Right cardiac atrium (tissue), 5 donors: ENCODE measurements around the gene TRAM2. TPM values are rescaled to one million over a fixed set of nuclear protein-coding genes. Genes with fewer than 3 reads are reported as not detected.

Experiments used
- ATAC-seq, 2 donors: fragments of 200-7000 bp; cut with Tn5 transposase; one replicate each; pipeline versions ENCODE4 v1.8.0 to v1.9.1; 2020; ENCODE audit warnings: moderate library complexity in 2 of 2, mild to moderate bottlenecking in 1 of 2
- DNase-seq, 3 donors: peaks; one replicate each; pipeline ENCODE4 v3.0.0-alpha.2; 2020
- H3K27ac ChIP-seq: one replicate; pipeline ENCODE4 v1.5.1; 2013; ENCODE audit warnings: mild to moderate bottlenecking, low read length, control low read depth, moderate library complexity
- H3K27me3 ChIP-seq: one replicate; pipeline ENCODE4 v1.6.1; 2013; ENCODE audit not compliant: control insufficient read depth, insufficient read depth
- H3K4me1 ChIP-seq: one replicate; pipeline ENCODE4 v1.6.1; 2013; ENCODE audit warnings: low read length; ENCODE audit not compliant: control insufficient read depth, insufficient read depth
- H3K4me3 ChIP-seq: one replicate; pipeline ENCODE4 v1.5.1; 2013; ENCODE audit warnings: low read length, control low read depth
- H3K9me3 ChIP-seq: one replicate; pipeline ENCODE4 v1.6.1; 2013; ENCODE audit warnings: low read length; ENCODE audit not compliant: control insufficient read depth
- WGBS: extraction: QIAGEN DNeasy Blood & Tissue Kit; methylation state at CpG from one replicate; pipeline ENCODE4 v1.1.7; 2013; 5-methylcytosine and 5-hydroxymethylcytosine counted together
- intact Hi-C, 4 donors: fragments of 100-400 bp; cut with DNase I; formaldehyde crosslinking; loops; one replicate each; pipeline versions ENCODE4 v1.11.0 to v1.14.0; 2022 to 2023
- polyA plus RNA-seq: library from polyadenylated mRNA; stranded (reverse); fragments of 200-250 nt; gene quantifications from one replicate; pipeline ENCODE4 v1.2.3, GENCODE V29; 2013
- total RNA-seq, 4 donors: library from RNA; stranded (reverse); fragmentation: NEBNext Ultra II Directional; extraction: Animal tissue kit (Norgen Biotek cat#: 25700); gene quantifications; one replicate each; pipeline ENCODE4 v1.2.1, GENCODE V29; 2021
- donor health status: healthy with polysubstance abuse.
- donor health status: DM: no; HTN: yes; CAD: no.
- donor health status: DM: no; HTN: no; CAD: no.
- donor health status: DM: no; HTN: yes; CAD: no; lungs with severe emphysema.
- donor health status: DM: yes; HTN: yes; CAD: no.

TRAM2 gene
- total and polyA plus RNA-seq, 5 donors = 7.1 to 18.2 (median 14.6) TPM

- peak in 1 of 3 donors; percentile 12 for DNase-seq
- H3K27ac ChIP-seq = no peak overlapping the region
- H3K4me1 ChIP-seq = peaks cover 20% of the 10 kb centered on the region
- no peaks in the 10 kb centered on the region for H3K9me3 ChIP-seq
- ATAC-seq = no peak
- no peaks in the 10 kb centered on the region for H3K27me3 ChIP-seq
- intact Hi-C loops = loop anchor here in 2 of 4 donors (10.0 kb wide), 2 partner anchors 67 to 83 kb away; partner anchors contain the start of genes EFHC1 (in 1 of the 2) and TRAM2 (in 1 of the 2)
- H3K4me3 ChIP-seq = no peak overlapping the region
- 89% methylated on average over 3 of the region's 3 CpGs for WGBS
Measured at GRCh38 chr6:52507557-52508260, 69.2 kb downstream of the TRAM2 start.

DNA sequence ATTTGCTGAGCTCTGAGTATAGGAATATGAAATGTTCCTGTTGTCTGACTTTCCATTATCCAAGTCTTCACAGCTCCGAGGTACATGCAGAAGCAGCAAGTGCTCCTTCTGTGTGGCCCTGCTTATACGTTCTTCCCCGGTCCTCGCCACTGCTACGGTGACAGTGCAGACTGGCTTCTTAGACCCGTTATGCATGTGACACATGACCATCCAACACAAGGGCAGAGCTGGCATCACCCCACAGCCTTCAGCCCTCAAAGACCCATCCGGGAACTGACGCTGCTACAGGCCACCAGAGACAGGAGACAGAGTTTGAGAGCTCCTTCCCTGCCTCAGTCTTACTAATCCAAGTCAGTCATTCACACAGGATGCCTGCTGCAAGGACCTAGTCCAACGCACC is 70.4 kb downstream of the TRAM2 start:
- Histone ChIP-seq H3K9me3 (no peaks in the 10 kb centered on the region), H3K4me3 (no peak overlapping the region), H3K27me3 (no peaks in the 10 kb centered on the region), H3K27ac (no peak overlapping the region), H3K4me1 (peaks cover 17% of the 10 kb centered on the region)
- WGBS = 67% methylated on average over 9 of the region's 9 CpGs
- intact Hi-C loops = loop anchor here in 2 of 4 donors (10.0 kb wide), 2 partner anchors 68 to 82 kb away; partner anchors contain the start of genes EFHC1 (in 1 of the 2) and TRAM2 (in 1 of the 2)
- peak in 1 of 3 donors; percentile 20 for DNase-seq
- no peak for ATAC-seq

DNA sequence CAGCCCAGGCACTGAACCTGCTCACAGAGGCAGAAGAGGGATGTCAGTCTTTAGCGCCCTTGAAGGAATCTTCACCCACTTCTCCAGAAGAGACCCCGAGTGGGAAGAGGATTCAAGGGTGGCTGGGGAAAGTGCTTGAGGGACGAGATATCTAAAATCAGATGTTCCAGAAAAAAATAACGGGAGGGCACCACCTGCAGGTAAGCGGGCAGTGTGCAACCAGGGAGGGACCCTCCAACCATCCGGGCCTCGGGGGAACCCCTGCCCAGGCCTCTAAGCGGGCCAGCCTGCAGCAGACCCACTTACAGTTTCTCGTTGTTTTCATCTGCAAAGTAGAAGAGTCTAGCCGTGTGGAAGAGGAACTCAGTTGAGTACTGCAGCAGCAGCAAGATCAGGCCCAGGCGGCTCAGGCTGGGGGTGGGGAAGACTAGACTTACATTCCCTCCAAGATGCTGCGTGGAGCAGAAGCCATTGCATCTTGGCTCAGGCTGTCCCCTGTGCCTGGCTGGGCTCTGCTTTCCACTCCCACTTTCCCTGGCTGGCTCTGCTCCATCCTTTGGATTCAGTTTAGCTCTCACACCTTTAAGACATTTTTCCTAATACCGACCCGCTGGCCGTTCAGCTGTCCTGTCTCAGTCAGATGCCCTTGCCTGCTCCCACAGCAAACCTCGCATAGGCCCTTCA is 71.0 kb downstream of the TRAM2 start:
- Histone ChIP-seq H3K27ac (no peak overlapping the region), H3K9me3 (no peaks in the 10 kb centered on the region), H3K4me3 (no peak overlapping the region), H3K27me3 (no peaks in the 10 kb centered on the region), H3K4me1 (peaks cover 13% of the 10 kb centered on the region)
- DNase-seq = peak in 1 of 3 donors; percentile 61
- intact Hi-C loops = loop anchor here in 2 of 4 donors (10.0 kb wide), 2 partner anchors 69 to 81 kb away; partner anchors contain the start of genes EFHC1 (in 1 of the 2) and TRAM2 (in 1 of the 2)
- ATAC-seq = no peak
- 69% methylated on average over 16 of the region's 16 CpGs for WGBS

GRCh38 chr6:52504782-52505136 is 72.1 kb downstream of the TRAM2 start:
- Histone ChIP-seq H3K4me1 (peaks cover 13% of the 10 kb centered on the region), H3K27me3 (no peaks in the 10 kb centered on the region), H3K27ac (peak overlapping the region; percentile 38), H3K4me3 (no peak overlapping the region), H3K9me3 (no peaks in the 10 kb centered on the region)
- DNase-seq (peak in 1 of 3 donors; percentile 42), ATAC-seq (peak in 1 of 2 donors; percentile 7)
- intact Hi-C loops = loop anchor here in 3 of 4 donors (5.0 to 10.0 kb wide), 3 partner anchors 70 to 80 kb away; partner anchors contain the start of genes TRAM2 (in 3 of the 3) and EFHC1 (in 1 of the 3)
- 57% methylated on average over 10 of the region's 10 CpGs for WGBS

DNA sequence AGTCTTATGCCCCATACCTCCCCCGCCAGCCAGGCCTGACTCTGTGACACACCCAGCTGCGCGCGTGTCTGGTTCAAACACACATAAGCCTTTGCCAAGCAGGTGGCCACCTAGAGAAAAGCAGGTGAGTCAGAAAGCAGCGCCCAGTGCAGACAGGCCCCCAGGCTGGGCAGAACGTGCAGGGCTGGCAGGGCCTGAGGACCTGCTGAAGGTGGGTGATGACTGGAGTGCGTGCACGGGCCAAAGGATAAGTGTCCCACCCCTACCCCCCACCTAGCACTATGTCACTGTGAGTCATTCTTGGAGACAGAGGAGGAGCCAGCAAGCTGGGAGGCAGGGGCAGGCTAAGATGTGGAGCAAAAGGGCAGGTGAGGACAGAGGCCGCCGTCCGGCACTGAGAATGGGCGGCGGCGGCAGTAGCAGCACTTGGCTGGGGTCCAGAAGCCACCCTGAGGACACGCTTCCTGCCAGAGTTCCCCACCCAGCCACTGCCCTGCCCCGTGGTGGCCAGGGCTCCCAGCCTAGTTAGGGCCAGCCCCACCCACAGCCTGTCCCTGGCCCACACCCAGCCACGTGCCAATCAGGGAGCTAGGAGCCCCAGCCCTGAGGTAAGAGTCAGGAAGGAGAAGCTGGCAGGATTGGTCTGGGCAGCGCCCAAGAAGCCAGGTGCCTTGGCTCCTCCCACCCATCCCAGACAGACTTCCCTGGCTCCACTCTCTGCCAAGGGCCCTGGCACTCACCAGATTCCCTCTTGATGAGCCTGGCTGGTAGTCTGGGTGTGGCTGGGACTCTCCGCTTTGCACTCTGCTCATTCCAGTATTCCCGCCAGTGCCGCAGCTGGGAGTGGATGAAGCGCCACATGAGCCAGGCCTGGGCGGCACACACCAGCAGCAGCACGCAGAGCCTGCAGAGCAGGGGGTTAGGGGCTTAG is 72.7 kb downstream of the TRAM2 start:
- Histone ChIP-seq H3K27ac (peak overlapping the region; percentile 58), H3K4me3 (no peak overlapping the region), H3K9me3 (no peaks in the 10 kb centered on the region), H3K27me3 (no peaks in the 10 kb centered on the region), H3K4me1 (peaks cover 13% of the 10 kb centered on the region)
- intact Hi-C loops = loop anchor here in 3 of 4 donors (5.0 to 10.0 kb wide), 3 partner anchors 71 to 79 kb away; partner anchors contain the start of genes TRAM2 (in 3 of the 3) and EFHC1 (in 1 of the 3)
- DNase-seq = peak; percentile 92 to 94 (median 94)
- WGBS = 41% methylated on average over 24 of the region's 24 CpGs
- peak; percentile 89 to 93 for ATAC-seq

DNA sequence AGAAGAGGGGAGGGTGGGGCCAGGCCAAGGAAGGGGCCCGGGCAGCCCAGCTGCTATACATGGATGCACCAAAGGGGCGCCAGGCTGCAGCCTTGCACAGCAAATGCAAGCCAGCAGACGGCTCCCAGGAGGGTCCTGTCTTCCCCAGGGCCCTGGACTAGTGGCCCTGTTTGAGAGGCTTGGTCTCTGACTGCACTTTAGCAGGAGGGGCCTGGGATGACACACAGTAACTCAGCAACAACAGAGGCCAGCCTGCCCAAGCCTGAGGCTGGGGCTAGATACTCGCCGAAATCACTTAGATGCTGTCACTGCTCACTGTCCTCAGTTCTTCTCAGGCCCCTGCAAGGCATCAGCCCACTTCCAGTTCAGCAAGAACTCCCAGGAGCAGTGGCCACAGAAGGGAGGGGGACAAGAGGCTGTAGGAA is 73.5 kb downstream of the TRAM2 start:
- Histone ChIP-seq H3K4me1 (peaks cover 20% of the 10 kb centered on the region), H3K27me3 (no peaks in the 10 kb centered on the region), H3K9me3 (no peaks in the 10 kb centered on the region), H3K27ac (peak overlapping the region; percentile 58), H3K4me3 (no peak overlapping the region)
- no peak for ATAC-seq
- WGBS = 64% methylated on average over 5 of the region's 5 CpGs
- intact Hi-C loops = loop anchor here in 3 of 4 donors (5.0 to 10.0 kb wide), 3 partner anchors 71 to 79 kb away; partner anchors contain the start of genes TRAM2 (in 3 of the 3) and EFHC1 (in 1 of the 3)
- no peak for DNase-seq

DNA sequence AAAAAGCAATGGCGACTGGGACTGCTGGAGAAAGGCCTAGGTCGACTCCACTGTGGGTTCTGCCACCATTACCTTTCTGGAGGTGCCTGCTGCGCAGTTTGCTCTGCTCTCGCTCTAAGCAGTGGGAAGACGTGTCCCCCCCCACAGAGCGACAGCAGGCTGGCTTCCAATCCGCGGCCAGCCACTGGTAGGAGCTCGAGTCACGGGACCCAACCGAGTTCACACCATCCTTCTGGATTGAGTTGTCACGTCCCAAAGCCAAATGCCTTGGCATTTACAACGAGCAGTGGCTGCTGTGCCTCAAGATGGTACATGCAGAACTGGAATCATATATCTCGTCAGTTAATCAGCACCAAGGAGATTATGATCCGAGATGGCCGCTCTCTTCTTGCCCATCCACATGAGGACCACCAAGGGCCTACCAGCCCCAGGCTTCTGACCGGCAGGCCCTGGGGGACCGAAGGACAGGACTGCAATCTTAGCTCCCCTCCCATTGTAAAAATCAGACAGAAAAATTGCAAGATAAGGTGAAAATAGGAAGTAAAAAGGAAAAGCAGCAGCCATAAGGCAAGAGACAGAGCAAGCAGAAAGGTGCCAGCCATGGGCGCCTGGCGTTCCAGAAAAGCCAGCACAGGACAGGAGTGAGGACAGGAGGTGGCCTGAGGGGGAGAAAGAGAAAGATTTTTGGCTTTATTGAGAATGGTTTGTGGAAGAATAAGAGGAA is 74.4 kb downstream of the TRAM2 start:
- Histone ChIP-seq H3K27me3 (no peaks in the 10 kb centered on the region), H3K9me3 (no peaks in the 10 kb centered on the region), H3K4me3 (no peak overlapping the region), H3K4me1 (peaks cover 22% of the 10 kb centered on the region), H3K27ac (no peak overlapping the region)
- WGBS = 83% methylated on average over 20 of the region's 20 CpGs
- DNase-seq = no peak
- intact Hi-C loops = loop anchor here in 3 of 4 donors (5.0 to 10.0 kb wide), 3 partner anchors 72 to 78 kb away; partner anchors contain the start of genes TRAM2 (in 3 of the 3) and EFHC1 (in 1 of the 3)
- ATAC-seq = no peak

DNA sequence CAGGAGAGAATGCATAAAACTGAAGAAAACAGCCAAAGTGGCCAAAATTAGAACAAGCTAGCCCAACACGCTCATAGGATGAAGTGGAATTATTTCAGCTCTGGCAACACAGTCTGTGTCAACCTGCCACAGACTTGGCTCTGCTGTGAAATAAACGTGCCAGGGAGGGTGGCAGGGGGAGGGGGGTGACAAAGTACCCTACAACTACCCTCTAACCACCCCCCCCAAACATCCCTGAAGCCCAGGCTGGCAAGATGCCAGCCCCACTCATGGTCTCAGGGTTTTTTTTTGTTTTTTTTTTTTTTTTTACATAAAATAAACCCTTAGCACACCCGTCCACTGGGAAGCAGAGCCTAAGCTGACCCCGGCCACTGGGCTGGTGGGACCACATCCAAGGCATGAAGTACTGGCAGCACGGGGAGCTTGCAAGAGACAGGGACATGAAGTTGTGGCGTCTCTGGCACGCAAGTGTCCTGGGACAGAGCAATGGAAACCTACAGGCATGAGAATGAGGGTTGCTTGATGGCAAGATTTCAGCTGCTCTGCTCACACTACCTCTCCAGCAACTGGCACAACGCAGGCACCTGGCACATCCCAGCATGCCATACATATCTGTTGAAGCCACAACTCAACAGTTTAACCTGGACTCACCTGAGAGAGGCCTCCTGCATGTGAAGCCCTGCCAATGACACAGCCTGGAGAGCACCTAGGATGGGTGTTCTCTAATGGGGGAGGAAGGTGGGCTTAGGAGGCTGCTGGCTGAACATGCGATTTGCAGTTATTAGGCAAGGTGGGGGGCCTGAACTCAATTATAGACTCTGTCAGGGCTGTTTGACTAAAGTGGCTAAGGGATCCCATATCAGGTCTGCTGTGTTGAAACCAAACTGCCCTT is 76.4 kb downstream of the TRAM2 start:
- peak overlapping the region; percentile 97 for H3K27ac ChIP-seq
- WGBS = 56% methylated on average over 9 of the region's 9 CpGs
- peak in 1 of 2 donors; percentile 23 for ATAC-seq
- no peaks in the 10 kb centered on the region for H3K9me3 ChIP-seq
- peak; percentile 47 to 74 (median 72) for DNase-seq
- H3K4me1 ChIP-seq = peaks cover 16% of the 10 kb centered on the region
- intact Hi-C loops = loop anchor here in 3 of 4 donors (2.0 to 10.0 kb wide), 4 partner anchors 74 to 82 kb away; partner anchors contain the start of genes TRAM2 (in 3 of the 3) and EFHC1 (in 1 of the 3)
- H3K27me3 ChIP-seq = no peaks in the 10 kb centered on the region
- H3K4me3 ChIP-seq = no peak overlapping the region
